H1 (cell line): ENCODE data around the gene BIRC7. TPM values are rescaled to one million over a fixed set of nuclear protein-coding genes. Genes with fewer than 3 reads are reported as not detected.

Experiments
- CTCF ChIA-PET: fragments of 300-600 bp; sonication (Branson Sonifier 250); formaldehyde crosslinking; loops from one replicate; lab custom pipeline; 2021; ENCODE audit not compliant: partially characterized antibody; lab: Charles Lee
- POLR2A ChIA-PET: fragments of 300-600 bp; sonication (Branson Sonifier 250); formaldehyde crosslinking; loops from one replicate; lab custom pipeline; 2021; ENCODE audit warnings: inconsistent platforms; ENCODE audit not compliant: partially characterized antibody; lab: Charles Lee
- DNase-seq, 2 experiments: peaks; one replicate each; pipeline versions ENCODE4 v3.0.0 to v3.0.0-alpha.2; 2010 to 2022; ENCODE audit warnings: low spot score in 2 of 2, low read depth in 1 of 2, mixed read lengths in 1 of 2
- FAIRE-seq: peaks from 2 replicates; lab custom pipeline; 2011; peaks lifted over from hg19 to GRCh38; lab: Jason Lieb, UNC
- H2AFZ ChIP-seq: 2 replicates; pipeline ENCODE4 v1.8.1; 2012; ENCODE audit warnings: low read length, inconsistent platforms
- H2AK5ac ChIP-seq: 2 replicates; pipeline ENCODE4 v1.6.1; 2013; ENCODE audit warnings: low read depth, low read length
- H2BK120ac ChIP-seq: replicated peaks from 2 replicates; pipeline ENCODE3; 2013; ENCODE audit warnings: low read depth, low read length, inconsistent platforms
- H2BK12ac ChIP-seq: 2 replicates; pipeline ENCODE4 v1.6.1; 2013; ENCODE audit warnings: low read depth, low read length
- H2BK15ac ChIP-seq: 2 replicates; pipeline ENCODE4 v1.6.1; 2013; ENCODE audit warnings: low read length
- H2BK20ac ChIP-seq: 2 replicates; pipeline ENCODE4 v1.6.1; 2013; ENCODE audit warnings: low read length
- H2BK5ac ChIP-seq: 2 replicates; pipeline ENCODE4 v1.6.1; 2013; ENCODE audit warnings: low read depth, low read length
- H3K14ac ChIP-seq: 2 replicates; pipeline ENCODE4 v1.6.1; 2013; ENCODE audit warnings: inconsistent platforms; ENCODE audit not compliant: insufficient read length
- H3K18ac ChIP-seq: 2 replicates; pipeline ENCODE4 v1.6.1; 2013; ENCODE audit warnings: low read length; ENCODE audit errors: extremely low read depth
- H3K23ac ChIP-seq: 2 replicates; pipeline ENCODE4 v1.6.1; 2013; ENCODE audit warnings: inconsistent platforms; ENCODE audit not compliant: insufficient read length
- H3K23me2 ChIP-seq: 2 replicates; pipeline ENCODE4 v1.6.1; 2013; ENCODE audit warnings: low read depth, low read length
- H3K27ac ChIP-seq: 2 replicates; pipeline ENCODE4 v1.6.1; 2011; ENCODE audit warnings: low read depth, low read length, inconsistent platforms
- H3K27me3 ChIP-seq, 4 experiments: replicated peaks in 1 of 4; 1 replicate in 1 of 4; 2 replicates in 3 of 4; pipeline versions ENCODE4 v1.6.1 to v1.8.1; 2011 to 2013; ENCODE audit warnings: low read length in 3 of 4, mild to moderate bottlenecking in 3 of 4, inconsistent platforms in 2 of 4, mixed read lengths in 2 of 4, moderate library complexity in 1 of 4; ENCODE audit not compliant: control insufficient read depth in 3 of 4, insufficient read depth in 3 of 4; ENCODE audit errors: extremely low read depth in 1 of 4
- H3K36me3 ChIP-seq, 4 experiments: 2 replicates each; pipeline versions ENCODE4 v1.6.1 to v1.8.1; 2011 to 2013; ENCODE audit warnings: mild to moderate bottlenecking in 4 of 4, low read length in 3 of 4, moderate library complexity in 2 of 4, control low read depth in 1 of 4, inconsistent platforms in 1 of 4; ENCODE audit not compliant: insufficient read depth in 4 of 4, control insufficient read depth in 2 of 4
- H3K4ac ChIP-seq: replicated peaks from 2 replicates; pipeline ENCODE3; 2013; ENCODE audit warnings: low read length, low read depth, mixed read lengths, inconsistent platforms; ENCODE audit not compliant: insufficient read length
- H3K4me1 ChIP-seq, 4 experiments: replicated peaks in 1 of 4; 1 replicate in 1 of 4; 2 replicates in 3 of 4; pipeline versions ENCODE4 v1.6.1 to v1.8.1; 2011 to 2013; ENCODE audit warnings: low read length in 3 of 4, inconsistent platforms in 2 of 4, mixed read lengths in 1 of 4; ENCODE audit not compliant: insufficient read depth in 4 of 4, control insufficient read depth in 3 of 4
- H3K4me2 ChIP-seq, 2 experiments: 2 replicates each; pipeline versions ENCODE4 v1.6.1 to v1.8.1; 2011 to 2013; ENCODE audit warnings: low read depth in 2 of 2, low read length in 2 of 2, control low read depth in 1 of 2, inconsistent platforms in 1 of 2, mild to moderate bottlenecking in 1 of 2; ENCODE audit not compliant: insufficient read depth in 1 of 2
- H3K4me3 ChIP-seq, 4 experiments: fragments of 200-600, 300-600 bp in 1 of 4; sonication (generic), shearing (Covaris generic), sonication (Bioruptor Twin) in 1 of 4; 2 replicates each; pipeline versions ENCODE4 v1.5.1 to v1.8.1; 2011 to 2016; ENCODE audit warnings: low read length in 4 of 4, low read depth in 3 of 4, control low read depth in 2 of 4, inconsistent platforms in 2 of 4, mild to moderate bottlenecking in 2 of 4, mixed read lengths in 1 of 4, moderate library complexity in 1 of 4; ENCODE audit not compliant: insufficient read depth in 2 of 4; ENCODE audit errors: extremely low read depth in 1 of 4
- H3K56ac ChIP-seq: replicated peaks from 2 replicates; pipeline ENCODE3; 2013; ENCODE audit warnings: low read depth, mild to moderate bottlenecking, mixed read lengths, low read length, inconsistent platforms; ENCODE audit not compliant: insufficient read length
- H3K79me1 ChIP-seq: 2 replicates; pipeline ENCODE4 v1.6.1; 2013; ENCODE audit warnings: low read depth, low read length, control low read depth
- H3K79me2 ChIP-seq, 2 experiments: 2 replicates each; pipeline versions ENCODE4 v1.6.1 to v1.8.1; 2012 to 2013; ENCODE audit warnings: low read length in 2 of 2, mild to moderate bottlenecking in 2 of 2, inconsistent platforms in 1 of 2; ENCODE audit not compliant: insufficient read depth in 2 of 2, control insufficient read depth in 1 of 2
- H3K9ac ChIP-seq, 4 experiments: replicated peaks in 1 of 4; 1 replicate in 1 of 4; 2 replicates in 3 of 4; pipeline versions ENCODE4 v1.6.1 to v1.8.1; 2011 to 2013; ENCODE audit warnings: low read depth in 3 of 4, low read length in 3 of 4, control low read depth in 2 of 4, mild to moderate bottlenecking in 2 of 4, moderate library complexity in 2 of 4, inconsistent platforms in 1 of 4; ENCODE audit errors: extremely low read depth in 1 of 4
- H3K9me3 ChIP-seq, 2 experiments: 2 replicates each; pipeline versions ENCODE4 v1.6.1 to v1.8.1; 2012 to 2013; ENCODE audit warnings: mild to moderate bottlenecking in 2 of 2, moderate library complexity in 2 of 2, control low read depth in 1 of 2, inconsistent platforms in 1 of 2, low read depth in 1 of 2, low read length in 1 of 2, mixed read lengths in 1 of 2; ENCODE audit not compliant: insufficient read depth in 2 of 2
- H4K20me1 ChIP-seq, 2 experiments: replicated peaks in 1 of 2; 2 replicates each; pipeline versions ENCODE3 to v1.8.1; 2011 to 2013; ENCODE audit warnings: inconsistent platforms in 2 of 2, low read length in 2 of 2, mild to moderate bottlenecking in 1 of 2; ENCODE audit not compliant: insufficient read depth in 2 of 2, control insufficient read depth in 1 of 2
- H4K5ac ChIP-seq: 2 replicates; pipeline ENCODE4 v1.6.1; 2013; ENCODE audit warnings: low read length, low read depth, mixed read lengths, inconsistent platforms; ENCODE audit not compliant: insufficient read length
- H4K8ac ChIP-seq: 2 replicates; pipeline ENCODE4 v1.8.0; 2013; ENCODE audit warnings: mild to moderate bottlenecking, moderate library complexity, low read length, inconsistent platforms; ENCODE audit not compliant: insufficient read depth; ENCODE audit errors: extremely low read depth
- H4K91ac ChIP-seq: replicated peaks from 2 replicates; pipeline ENCODE3; 2013; ENCODE audit warnings: low read length, mixed read lengths, inconsistent platforms; ENCODE audit not compliant: insufficient read length
- ASH2L ChIP-seq: fragments of 200-600, 300-600 bp; sonication (generic); IDR thresholded peaks from one replicate; pipeline ENCODE4 v1.7.1; 2017; ENCODE audit warnings: low read length
- BACH1 ChIP-seq: IDR thresholded peaks from 2 replicates; pipeline ENCODE4 v1.6.1; 2012; ENCODE audit warnings: low read length, improper control_type of control experiment
- BRCA1 ChIP-seq: IDR thresholded peaks from 2 replicates; pipeline ENCODE4 v1.6.1; 2012; ENCODE audit warnings: low read depth, low read length, improper control_type of control experiment
- FOSL1 ChIP-seq: IDR thresholded peaks from 2 replicates; pipeline ENCODE4 v1.6.1; 2011; ENCODE audit warnings: mild to moderate bottlenecking, low read depth, low read length, moderate library complexity; ENCODE audit not compliant: insufficient read depth
- GABPA ChIP-seq: IDR thresholded peaks from 2 replicates; pipeline ENCODE4 v1.6.1; 2011; ENCODE audit warnings: mild to moderate bottlenecking, low read length, moderate library complexity, borderline replicate concordance; ENCODE audit not compliant: insufficient read depth
- KDM4A ChIP-seq: IDR thresholded peaks from one replicate; pipeline ENCODE4 v1.7.1; 2012; ENCODE audit warnings: low read depth, mild to moderate bottlenecking, moderate library complexity, low read length, inconsistent platforms; ENCODE audit not compliant: severe bottlenecking
- POU5F1 ChIP-seq: IDR thresholded peaks from 2 replicates; pipeline ENCODE4 v1.6.1; 2011; ENCODE audit warnings: low read depth, mild to moderate bottlenecking, low read length, moderate library complexity
- RBBP5 ChIP-seq: IDR thresholded peaks from 2 replicates; pipeline ENCODE4 v1.7.1; 2012; ENCODE audit warnings: low read depth, mild to moderate bottlenecking, inconsistent platforms, low read length, moderate library complexity, borderline replicate concordance
- RXRA ChIP-seq: IDR thresholded peaks from 2 replicates; pipeline ENCODE4 v1.6.1; 2011; ENCODE audit warnings: low read depth, mild to moderate bottlenecking, low read length, moderate library complexity; ENCODE audit not compliant: insufficient read depth
- SP1 ChIP-seq: IDR thresholded peaks from 2 replicates; pipeline ENCODE4 v1.6.1; 2011; ENCODE audit warnings: low read depth, low read length
- TAF7 ChIP-seq: optimal IDR thresholded peaks from 2 replicates; pipeline ENCODE3; 2011; ENCODE audit warnings: low read depth, mild to moderate bottlenecking, inconsistent platforms, low read length, moderate library complexity, borderline replicate concordance
- TBP ChIP-seq: IDR thresholded peaks from 2 replicates; pipeline ENCODE4 v1.6.1; 2011; ENCODE audit warnings: low read depth, low read length, improper control_type of control experiment
- TEAD4 ChIP-seq: IDR thresholded peaks from 2 replicates; pipeline ENCODE4 v1.6.1; 2012; ENCODE audit warnings: low read depth, low read length, inconsistent platforms, mixed read lengths
- WGBS, 2 experiments: shearing (Covaris generic) in 1 of 2; methylation state at CpG; one replicate each; pipeline versions ENCODE4 v1.1.6 to v1.1.7; 2013 to 2015; ENCODE audit warnings: low lambda C conversion rate in 2 of 2, mixed read lengths in 2 of 2, inconsistent platforms in 1 of 2, low coverage in 1 of 2, missing lambda C conversion rate in 1 of 2; ENCODE audit not compliant: insufficient replicate concordance in 2 of 2, insufficient coverage in 1 of 2, insufficient read length in 1 of 2; ENCODE audit errors: extremely low coverage in 1 of 2, missing lambda C conversion rate in 1 of 2; 5-methylcytosine and 5-hydroxymethylcytosine counted together
- polyA plus RNA-seq, 7 experiments: library from polyadenylated mRNA; depleted of rRNA in 3 of 7; stranded (reverse) in 5 of 7; unstranded in 2 of 7; fragments of >200 nt in 5 of 7; fragments of 200-250 nt in 2 of 7; gene quantifications; 1 replicate in 5 of 7; 2 replicates in 1 of 7; 4 replicates in 1 of 7; pipeline versions ENCODE4 v1.2.1 to v1.2.3, GENCODE V29; 2011 to 2013; ENCODE audit warnings: missing spikeins in 2 of 7, mixed read lengths in 2 of 7
- total RNA-seq: library from RNA; stranded (reverse); fragmentation: NEBNext Ultra II Directional; extraction: Animal tissue kit (Norgen Biotek cat#: 25700); gene quantifications from 2 replicates; pipeline ENCODE4 v1.2.1, GENCODE V29; 2021

BIRC7 gene
- total and polyA plus RNA-seq, 2 of the 8 experiments (the other 6 are each of a cell fraction or from before 2014, with no cell fraction given) = 0.11 to 0.41 TPM

DNA sequence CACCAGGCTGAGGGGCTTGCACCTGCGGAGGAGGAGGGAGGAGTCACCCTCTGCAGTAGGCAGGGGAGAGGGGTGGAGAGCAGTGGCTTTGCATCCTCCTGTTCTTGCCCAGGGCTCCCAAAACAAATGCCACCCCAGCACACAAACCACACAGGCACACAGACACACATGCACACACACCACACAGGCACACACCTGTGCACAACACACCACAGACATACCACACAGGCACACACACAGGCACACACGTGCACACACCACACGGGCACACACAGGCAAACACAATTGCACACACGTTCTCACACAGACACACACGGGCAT is 46.4 kb upstream of the BIRC7 start:
- DNase-seq (no peak), FAIRE-seq (no peak)
- ChIA-PET CTCF (interaction anchor here (1.0 to 4.9 kb wide), 4 partner anchors 9 to 45 kb away, joined by 3 to 28 read pairs (median 4); no protein-coding TSS in a partner anchor), POLR2A (interaction anchor here (1.6 kb wide), 1 partner anchor 26 kb away, joined by 3 read pairs; no protein-coding TSS in a partner anchor)
- Histone ChIP-seq H3K56ac (no peak overlapping the region), H2BK12ac (no peak overlapping the region), H2AK5ac (no peak overlapping the region), H3K36me3 (no peaks in the 10 kb centered on the region), H3K14ac (no peak overlapping the region), H3K4me3 (no peak overlapping the region), H4K20me1 (peaks cover under 1 to 22% of the 10 kb centered on the region in 2 experiments), H4K8ac (no peak overlapping the region), H2BK20ac (no peak overlapping the region), H3K79me1 (no peaks in the 10 kb centered on the region; the same call in 1 of the 2 replicates), H2AFZ (no peak overlapping the region), H3K18ac (no peak overlapping the region), H3K4me2 (no peak overlapping the region), H4K5ac (no peak overlapping the region), H2BK120ac (peak overlapping the region; percentile 54), H3K9ac (no peak overlapping the region), H4K91ac (no peak overlapping the region), H3K4me1 (no peaks in the 10 kb centered on the region), H3K4ac (no peak overlapping the region), H3K79me2 (no peaks in the 10 kb centered on the region), H3K27me3 (no peaks in the 10 kb centered on the region; a peak in 2 of 7 replicates), H3K27ac (no peak overlapping the region), H3K9me3 (peaks cover 0 to 9% of the 10 kb centered on the region in 2 experiments; a peak in 2 of 4 replicates), H2BK15ac (no peak overlapping the region), H2BK5ac (no peak overlapping the region), H3K23ac (no peak overlapping the region), H3K23me2 (no peaks in the 10 kb centered on the region; the same call in none of the 2 replicates)
- WGBS, 2 experiments = 83% methylated on average over 5 of the region's 5 CpGs; no CpG with 5 or more reads in 1 of the 2 experiments
- TF ChIP-seq TAF7 (no peak), GABPA (no peak), SP1 (no peak), RXRA (no peak), TBP (no peak), BRCA1 (no peak), FOSL1 (no peak), TEAD4 (no peak), POU5F1 (no peak), BACH1 (no peak), KDM4A (no peak), ASH2L (no peak), RBBP5 (no peak)
